NCI-H1092 (cell line): ENCODE data around the gene DAB2IP.
"Not testable (repeated sequence)": the region's sequence is repeated elsewhere in the genome, so short reads cannot be mapped to it uniquely, and the experiment has no call there.

Experiments used
- DNase-seq: peaks from one replicate; lab custom pipeline; 2025; lab: John Stamatoyannopoulos, UW

DAB2IP gene

DNA sequence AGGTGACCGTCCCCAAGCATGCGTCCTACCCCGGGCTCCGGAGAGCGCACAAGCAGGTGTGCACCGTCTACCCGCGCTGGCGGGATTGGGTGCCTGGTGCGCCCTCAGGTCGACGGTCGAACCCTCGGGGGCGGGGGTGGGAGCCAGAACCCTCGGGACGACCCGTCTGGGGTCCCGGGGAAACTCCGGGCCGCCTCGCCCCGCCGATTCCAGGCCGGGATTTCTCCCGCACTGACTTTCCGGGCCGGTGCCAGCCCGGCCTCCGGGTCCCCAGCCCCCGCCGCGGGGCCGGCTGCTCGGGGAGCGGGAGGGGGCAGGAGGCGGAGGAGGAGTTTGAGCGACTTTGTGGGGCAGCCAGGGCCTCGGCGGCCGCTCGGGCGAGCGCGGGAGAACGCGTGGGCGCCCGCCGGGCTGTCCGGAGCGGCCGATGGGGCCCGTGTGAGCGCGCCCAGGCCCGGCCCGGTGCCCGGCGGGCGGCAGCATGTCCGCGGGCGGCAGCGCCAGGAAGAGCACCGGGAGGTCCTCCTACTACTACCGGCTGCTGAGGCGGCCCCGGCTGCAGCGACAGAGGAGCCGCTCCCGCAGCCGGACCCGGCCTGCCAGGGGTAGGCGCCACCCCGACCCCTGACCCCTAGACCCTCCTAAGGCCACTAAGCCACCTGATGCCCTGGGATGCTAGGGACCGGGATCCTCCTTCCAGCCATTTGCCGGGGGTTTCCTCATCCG lies at the start of gene DAB2IP:
Gene DAB2IP, plus strand, starts transcription at position 340 of the 726 bp plus-strand sequence. Its CDS starts 142 bp downstream, at position 482.
- DNase-seq: peak; percentile 29

DNA sequence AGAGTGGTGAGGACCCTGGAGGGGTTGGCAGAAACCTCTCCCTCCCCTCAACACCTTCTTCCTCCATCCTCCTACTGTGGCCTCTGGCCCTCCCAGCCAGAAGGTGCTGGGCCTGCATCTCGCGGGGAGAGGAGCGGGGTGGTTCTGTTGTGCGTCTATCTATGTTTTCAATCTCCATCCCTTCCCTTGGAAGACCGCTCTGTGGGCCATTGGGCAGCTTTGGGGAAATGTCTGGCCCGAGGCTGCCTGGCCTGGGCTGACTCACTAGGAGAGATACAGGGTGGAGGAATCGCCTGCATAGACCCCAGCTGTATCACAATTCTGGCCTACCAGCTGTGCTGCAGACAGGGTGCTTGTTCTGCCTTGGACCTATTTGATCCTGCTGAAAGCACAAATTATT lies 48.4 kb upstream of the DAB2IP start:
- no peak for DNase-seq

GRCh38 chr9:121604242-121604641 lies 47.2 kb upstream of the DAB2IP start:
- no peak for DNase-seq

DNA sequence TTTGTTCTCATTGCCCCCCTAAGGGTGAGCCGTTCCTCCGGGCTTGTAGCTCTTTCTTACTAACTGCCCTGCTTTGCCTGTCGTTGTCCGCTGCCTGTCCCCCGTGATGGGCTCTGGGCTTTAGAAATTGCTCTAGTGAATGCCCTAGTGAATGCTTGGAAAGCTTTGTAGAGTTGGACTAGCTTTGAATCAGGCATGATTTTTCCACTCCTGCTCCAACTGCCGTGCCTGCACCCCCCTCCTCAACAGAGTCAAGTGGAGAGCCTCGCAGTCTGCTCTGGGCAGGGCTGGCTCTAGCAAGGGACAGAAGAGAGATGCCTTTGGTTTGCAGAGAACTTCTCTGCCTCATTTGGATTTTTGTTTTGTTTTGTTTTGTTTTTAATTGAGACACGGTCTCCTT lies 46.8 kb upstream of the DAB2IP start:
- DNase-seq: no peak

DNA sequence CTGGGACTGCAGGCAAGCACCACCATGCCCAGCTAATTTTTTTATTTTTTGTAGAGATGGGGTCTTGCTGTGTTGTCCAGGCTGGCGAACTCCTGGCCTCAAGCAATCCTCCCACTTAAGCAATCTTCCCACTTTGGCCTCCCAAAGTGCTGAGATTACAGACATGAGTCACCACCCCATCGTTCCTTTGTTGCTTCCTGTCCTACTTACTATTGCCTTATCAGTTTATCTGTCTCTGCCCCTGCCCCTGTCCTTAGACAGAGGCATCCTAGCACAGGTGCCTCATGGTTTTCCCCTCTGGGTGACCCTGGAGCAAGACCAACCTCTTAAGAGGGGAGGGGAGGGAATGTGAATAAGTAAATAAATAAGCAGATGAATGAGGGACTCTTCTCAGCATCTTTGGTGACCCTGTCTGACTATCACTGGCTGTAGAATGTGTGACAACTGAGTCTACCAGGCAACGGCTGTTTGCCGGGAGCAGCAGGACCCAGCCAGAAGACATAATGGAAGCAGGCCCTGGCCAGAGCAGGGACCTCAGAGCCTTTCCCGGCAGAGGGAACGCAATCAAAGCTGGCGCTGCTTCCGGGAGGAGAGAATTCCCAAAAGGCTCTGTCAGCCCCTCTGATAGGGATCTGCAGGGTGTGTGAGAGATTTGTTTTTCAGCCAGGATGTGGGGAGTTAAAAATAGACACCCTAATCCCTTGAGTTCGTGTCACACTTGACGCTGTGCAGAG lies 43.8 kb upstream of the DAB2IP start:
- peak; percentile 21 for DNase-seq

DNA sequence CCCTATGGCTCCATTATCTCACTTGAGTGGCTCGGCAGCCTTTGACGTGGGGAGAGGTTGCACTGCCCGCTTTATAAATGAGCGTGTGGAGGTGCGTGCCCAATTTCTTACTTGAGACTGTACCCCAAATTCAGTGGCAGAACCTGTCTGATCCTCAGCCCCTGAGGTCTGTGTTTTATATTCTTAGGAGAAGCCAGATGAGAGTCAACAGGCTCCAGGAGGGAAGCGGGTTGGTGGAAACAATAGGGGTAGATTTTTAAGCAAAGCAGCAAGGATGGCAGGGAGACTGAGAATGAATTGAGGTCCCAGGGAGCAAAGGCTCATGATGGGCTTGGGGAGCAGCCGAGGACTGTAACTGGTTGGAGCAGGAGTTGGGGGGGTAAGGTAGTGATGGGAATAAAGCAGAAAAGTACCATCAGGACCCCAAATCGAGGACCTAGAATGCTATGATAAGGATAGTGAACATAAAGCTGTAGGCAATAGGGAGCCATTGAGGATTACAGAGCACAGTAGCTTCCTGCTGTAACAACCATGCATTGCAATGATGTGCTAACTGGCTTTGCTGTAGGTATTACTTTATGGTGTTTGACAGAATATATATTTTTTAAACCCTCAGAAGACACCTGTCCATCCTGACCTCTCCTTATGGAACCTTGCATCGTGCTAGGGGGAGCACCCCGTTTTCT lies 43.1 kb upstream of the DAB2IP start:
- no peak for DNase-seq

DNA sequence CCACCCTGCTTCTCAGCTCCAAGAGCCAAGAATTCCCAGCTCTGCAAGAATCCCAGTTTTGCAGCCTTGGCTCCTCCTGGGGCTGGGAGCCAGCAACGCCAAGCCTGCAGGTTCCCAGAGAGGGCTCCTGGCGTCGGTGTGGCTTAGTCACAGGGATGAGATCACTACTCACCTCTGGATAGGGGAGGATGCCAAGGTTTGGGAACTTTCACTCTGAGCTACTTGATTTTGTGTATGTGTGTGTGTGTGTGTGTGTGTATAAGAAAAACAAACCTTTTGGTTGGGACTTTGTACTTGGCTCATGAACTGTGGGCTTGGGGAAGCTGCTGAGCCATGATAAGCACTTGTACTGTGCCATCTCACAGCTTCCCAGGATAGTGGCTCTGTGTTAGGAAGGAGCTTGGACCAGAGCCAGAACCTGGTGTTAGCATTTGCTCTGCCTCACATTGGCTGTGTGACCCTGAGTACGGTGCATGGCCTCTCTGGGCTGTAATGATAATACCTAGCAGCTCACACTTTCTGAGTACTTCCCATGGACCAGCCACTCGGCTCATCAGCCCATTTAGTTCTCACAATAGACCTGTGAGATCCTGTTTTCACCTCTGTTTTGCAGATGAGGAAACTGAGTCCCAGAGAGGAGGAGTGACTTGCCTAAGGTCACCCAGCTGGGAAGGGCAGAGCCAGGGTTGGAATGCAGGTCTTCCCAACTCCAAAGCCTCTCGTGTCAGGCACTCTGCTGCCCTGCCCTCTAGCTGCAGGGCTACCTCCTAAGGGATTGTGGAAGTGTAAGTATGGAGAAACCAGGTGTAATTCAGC lies 41.4 kb upstream of the DAB2IP start:
- no peak for DNase-seq

DNA sequence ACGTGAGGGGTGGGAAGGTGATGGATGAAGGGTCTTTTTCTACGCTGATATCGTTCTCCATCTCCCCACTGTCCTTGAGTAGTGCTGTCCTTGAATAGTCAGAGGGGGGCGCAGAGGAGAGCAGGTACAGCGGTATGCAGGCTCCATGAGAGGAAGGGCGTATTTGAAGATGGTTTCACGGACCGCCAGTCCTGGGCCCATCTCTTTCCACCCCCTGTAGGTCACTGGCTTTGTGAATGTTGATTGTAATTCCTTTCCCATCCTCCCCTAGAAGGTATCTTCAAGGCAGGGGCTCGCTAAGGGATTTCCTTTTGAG lies 40.8 kb upstream of the DAB2IP start:
- DNase-seq: no peak

DNA sequence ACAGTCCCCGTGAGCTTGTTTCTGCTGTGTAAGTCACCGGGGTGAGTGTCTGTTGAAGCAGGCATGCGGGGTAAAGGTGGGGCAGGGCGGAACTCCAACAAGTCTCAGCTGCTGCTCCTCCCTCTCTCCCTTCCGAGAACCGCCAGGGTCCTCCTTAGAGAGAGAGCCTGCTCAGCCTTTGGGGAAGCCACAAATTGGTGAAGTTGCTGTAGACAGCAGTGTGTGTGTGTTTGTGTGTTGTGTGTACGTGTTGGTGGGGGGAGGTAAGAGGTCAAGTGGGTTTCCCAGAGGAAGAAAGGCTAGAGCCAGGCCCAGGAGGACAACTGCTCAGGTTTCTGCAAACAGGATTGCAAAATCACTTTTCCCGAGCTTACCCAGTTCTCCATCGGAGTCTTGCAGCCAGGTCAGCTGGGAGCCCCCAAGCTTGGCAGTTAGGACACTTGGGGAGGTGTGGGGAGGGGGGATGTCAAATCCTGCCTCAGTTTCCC lies 38.9 kb upstream of the DAB2IP start:
- no peak for DNase-seq

GRCh38 chr9:121613009-121613752 lies 38.3 kb upstream of the DAB2IP start:
- no peak for DNase-seq

- DNase-seq: no peak
These were observed 35.2 kb upstream of the DAB2IP start for GRCh38 chr9:121616123-121616755.

DNA sequence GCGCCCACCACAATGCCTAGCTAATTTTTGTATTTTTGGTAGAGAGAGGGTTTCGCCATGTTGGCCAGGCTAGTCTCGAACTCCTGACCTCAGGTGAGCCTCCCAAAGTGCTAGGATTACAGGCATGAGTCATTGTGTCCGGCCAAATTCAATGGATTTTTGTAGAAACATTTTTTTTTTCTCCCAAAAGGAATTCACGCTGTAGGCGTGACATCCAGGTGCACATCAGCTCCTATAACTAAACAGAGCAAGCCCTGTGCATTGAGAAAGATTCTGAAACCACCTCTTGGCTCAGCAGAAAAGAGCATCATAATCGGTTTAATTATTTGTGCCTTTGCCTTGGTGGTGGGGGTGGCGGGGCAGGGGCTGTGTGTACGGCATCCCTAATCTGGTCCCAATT lies 32.9 kb upstream of the DAB2IP start:
- no peak for DNase-seq

DNA sequence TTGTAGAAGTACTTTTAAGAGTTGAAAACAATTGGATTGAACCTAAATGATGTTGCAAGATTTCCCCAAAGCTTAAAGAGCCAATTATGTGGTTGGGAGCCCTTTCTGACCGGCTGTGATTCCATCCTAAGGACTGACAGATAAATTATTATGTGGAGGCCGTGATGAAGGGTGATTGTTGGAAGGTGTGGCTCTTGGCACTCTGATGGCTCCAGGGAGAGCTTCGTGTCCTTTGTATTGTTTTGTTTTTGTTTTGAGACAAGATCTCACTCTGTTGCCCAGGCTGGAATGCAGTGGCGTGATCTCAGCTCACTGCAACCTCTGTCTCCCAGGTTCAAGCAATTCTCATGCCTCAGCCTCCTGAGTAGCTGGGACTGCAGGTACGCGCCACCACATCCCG lies 32.5 kb upstream of the DAB2IP start:
- not testable (repeated sequence) for DNase-seq

DNA sequence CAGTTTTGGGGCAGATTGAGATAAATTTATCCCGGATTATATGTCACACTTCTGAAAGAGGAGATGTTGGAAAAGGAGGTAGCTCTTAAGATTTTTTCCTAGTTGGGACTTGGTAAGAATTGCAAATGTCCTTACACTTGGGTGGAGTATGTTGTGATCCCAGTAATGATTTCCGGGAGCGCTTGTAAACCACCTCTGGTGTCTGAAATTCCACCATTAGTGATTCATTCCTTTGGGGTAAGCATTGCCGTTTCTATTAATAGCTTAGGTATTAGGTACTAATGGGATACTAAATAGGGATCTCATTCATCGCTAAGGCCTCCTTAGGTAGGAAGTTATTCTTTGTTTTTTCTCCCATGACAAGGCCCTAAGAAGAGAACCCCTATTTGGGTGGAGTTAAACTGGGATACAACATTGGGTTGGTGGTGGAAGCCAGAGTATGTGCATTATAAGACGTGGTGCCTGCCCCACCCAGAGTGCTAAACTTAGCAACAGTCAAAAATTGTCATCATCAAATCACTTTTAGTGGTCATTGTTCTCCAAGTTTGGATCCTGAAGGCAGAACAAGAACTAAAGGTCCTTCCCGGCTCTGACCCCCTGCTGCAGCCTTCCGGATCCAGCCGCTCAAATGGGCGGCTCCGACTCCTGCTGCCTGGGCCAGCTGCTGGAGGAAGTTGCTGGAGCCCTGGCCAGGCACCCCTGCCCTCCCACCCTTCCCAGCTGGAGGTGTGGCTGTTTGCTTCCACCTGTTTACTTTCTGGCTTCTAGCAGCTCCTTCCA lies 31.7 kb upstream of the DAB2IP start:
- no peak for DNase-seq

DNA sequence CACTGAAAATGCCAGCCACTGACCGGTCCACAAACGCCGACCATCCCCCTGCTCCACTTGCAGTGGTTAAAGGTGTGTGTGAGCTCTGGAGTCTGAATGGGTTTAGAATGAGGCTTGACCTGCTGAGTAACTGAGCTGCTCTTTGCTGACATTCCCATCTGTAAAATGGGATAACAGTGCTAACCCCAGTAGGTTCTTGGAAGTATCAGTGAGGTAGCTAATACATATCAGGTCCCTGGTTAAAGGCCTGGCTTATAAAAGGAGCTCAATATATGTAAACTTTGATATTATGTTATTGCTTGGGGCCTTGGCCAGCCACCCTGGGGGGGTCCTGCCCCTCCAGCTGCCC lies 31.1 kb upstream of the DAB2IP start:
- no peak for DNase-seq

GRCh38 chr9:121620777-121621449 lies 30.5 kb upstream of the DAB2IP start:
- peak; percentile 25 for DNase-seq

GRCh38 chr9:121622387-121623203 lies 28.8 kb upstream of the DAB2IP start:
- no peak for DNase-seq

DNA sequence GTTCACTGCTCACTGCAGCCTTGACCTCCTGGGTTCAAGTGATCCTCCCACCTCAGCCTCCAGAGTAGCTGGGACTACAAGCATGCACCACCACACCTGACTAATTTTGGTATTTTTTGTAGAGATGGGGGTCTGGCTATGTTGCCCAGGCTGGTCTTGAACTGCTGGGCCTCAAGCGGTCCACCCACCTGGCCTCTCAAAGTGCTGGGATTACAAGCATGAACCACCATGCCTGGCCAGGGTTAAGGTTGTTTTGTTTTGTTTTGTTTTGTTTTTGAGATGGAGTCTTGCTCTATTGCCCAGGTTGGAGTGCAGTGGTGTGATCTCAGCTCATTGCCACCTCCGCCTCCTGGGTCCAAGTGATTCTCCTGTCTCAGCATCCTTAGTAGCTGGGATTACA lies 28.0 kb upstream of the DAB2IP start:
- not testable (repeated sequence) for DNase-seq

DNA sequence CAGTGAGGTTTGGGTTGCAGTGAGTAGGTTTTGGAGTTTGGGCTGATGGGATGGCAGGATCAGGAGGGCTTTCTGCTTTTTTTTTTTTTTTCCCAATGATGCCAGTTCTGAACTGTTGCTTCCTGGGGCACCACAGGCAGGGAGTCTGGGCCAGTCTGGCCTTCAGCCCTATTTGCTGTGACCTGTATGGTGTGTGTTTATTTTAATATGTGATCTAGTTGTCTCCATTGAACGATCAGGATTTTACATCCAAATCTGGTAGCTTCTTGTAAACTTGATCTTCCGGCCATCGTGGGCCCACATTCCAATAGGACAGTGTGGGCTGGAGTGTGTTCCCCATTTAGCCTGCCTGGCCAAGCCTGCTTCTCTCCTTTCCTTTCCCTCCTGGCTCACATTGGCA lies 25.8 kb upstream of the DAB2IP start:
- DNase-seq: no peak
